Neural progenitor cell (in vitro differentiated cells): ENCODE data around the gene S100A3. TPM values are rescaled to one million over a fixed set of nuclear protein-coding genes. Genes with fewer than 3 reads are reported as not detected.
"Not testable (repeated sequence)": the region's sequence is repeated elsewhere in the genome, so short reads cannot be mapped to it uniquely, and the experiment has no call there.

ENCODE experiments used
- DNase-seq: peaks from one replicate; pipeline ENCODE4 v3.0.0-alpha.2; 2016; ENCODE audit warnings: low spot score
- H2AFZ ChIP-seq: fragments of 200-600 bp; sonication (generic); replicated peaks from 2 replicates; pipeline ENCODE4 v1.6.1; 2016; ENCODE audit warnings: antibody characterized with exemption
- H3F3A ChIP-seq: fragments of 200-600 bp; sonication (generic); 2 replicates; pipeline ENCODE4 v1.6.1; 2016; ENCODE audit warnings: antibody characterized with exemption, low read depth
- H3K27ac ChIP-seq: fragments of 200-600 bp; sonication (generic); 2 replicates; pipeline ENCODE4 v1.5.1; 2016; ENCODE audit warnings: mild to moderate bottlenecking
- H3K27me3 ChIP-seq: fragments of 200-600 bp; sonication (generic); 2 replicates; pipeline ENCODE4 v1.6.1; 2016; ENCODE audit warnings: mild to moderate bottlenecking, moderate library complexity
- H3K36me3 ChIP-seq: fragments of 200-600 bp; sonication (generic); 2 replicates; pipeline ENCODE4 v1.5.1; 2016
- H3K4me1 ChIP-seq: fragments of 200-600 bp; sonication (generic); 2 replicates; pipeline ENCODE4 v1.6.1; 2016; ENCODE audit warnings: mixed run types
- H3K4me2 ChIP-seq: fragments of 200-600 bp; sonication (generic); 2 replicates; pipeline ENCODE4 v1.6.1; 2016
- H3K4me3 ChIP-seq: fragments of 200-600 bp; sonication (generic); 2 replicates; pipeline ENCODE4 v1.5.1; 2016
- H3K79me2 ChIP-seq: fragments of 200-600 bp; sonication (generic); 2 replicates; pipeline ENCODE4 v1.6.1; 2016; ENCODE audit warnings: low read depth
- H3K9ac ChIP-seq: fragments of 200-600 bp; sonication (generic); 2 replicates; pipeline ENCODE4 v1.6.1; 2016
- H3K9me3 ChIP-seq: fragments of 200-600 bp; sonication (generic); 2 replicates; pipeline ENCODE4 v1.5.1; 2016; ENCODE audit warnings: low read depth
- H4K20me1 ChIP-seq: fragments of 200-600 bp; sonication (generic); 2 replicates; pipeline ENCODE4 v1.6.1; 2016; ENCODE audit warnings: low read depth
- H3K27ac Mint-ChIP-seq: 3 replicates; pipeline ENCODE4 v1.8.0; 2021; ENCODE audit warnings: mixed read lengths
- H3K27me3 Mint-ChIP-seq: 2 replicates; pipeline ENCODE4 v1.8.0; 2022; ENCODE audit warnings: low read depth, mild to moderate bottlenecking, inconsistent platforms, moderate library complexity, mixed read lengths; ENCODE audit not compliant: insufficient read depth
- H3K36me3 Mint-ChIP-seq: 3 replicates; pipeline ENCODE4 v1.8.0; 2021; ENCODE audit warnings: mixed read lengths
- H3K4me1 Mint-ChIP-seq: 3 replicates; pipeline ENCODE4 v1.8.0; 2021; ENCODE audit warnings: mixed read lengths
- H3K4me3 Mint-ChIP-seq: 3 replicates; pipeline ENCODE4 v1.8.0; 2021; ENCODE audit warnings: mild to moderate bottlenecking, moderate library complexity, mixed read lengths
- H3K9me3 Mint-ChIP-seq: 3 replicates; pipeline ENCODE4 v1.8.0; 2020; ENCODE audit warnings: mixed read lengths
- CTCF ChIP-seq: fragments of 200-600 bp; sonication (generic); IDR thresholded peaks from 2 replicates; pipeline ENCODE4 v1.5.1; 2017; ENCODE audit warnings: antibody characterized with exemption, mild to moderate bottlenecking
- EZH2 ChIP-seq: fragments of 200-600 bp; sonication (generic); IDR thresholded peaks from 2 replicates; pipeline ENCODE4 v1.6.1; 2017; ENCODE audit warnings: antibody characterized with exemption, mild to moderate bottlenecking, moderate library complexity
- EZH2phosphoT487 ChIP-seq: fragments of 200-600 bp; sonication (generic); IDR thresholded peaks from 2 replicates; pipeline ENCODE4 v1.6.1; 2017; ENCODE audit warnings: antibody characterized with exemption
- total RNA-seq: library from RNA; depleted of rRNA; stranded (reverse); fragments of >200 nt; gene quantifications from 2 replicates; pipeline ENCODE4 v1.2.3, GENCODE V29; 2015; ENCODE audit warnings: low replicate concordance

S100A3 gene
- total RNA-seq, 1 donor from 2014 or later, result not detected

DNA sequence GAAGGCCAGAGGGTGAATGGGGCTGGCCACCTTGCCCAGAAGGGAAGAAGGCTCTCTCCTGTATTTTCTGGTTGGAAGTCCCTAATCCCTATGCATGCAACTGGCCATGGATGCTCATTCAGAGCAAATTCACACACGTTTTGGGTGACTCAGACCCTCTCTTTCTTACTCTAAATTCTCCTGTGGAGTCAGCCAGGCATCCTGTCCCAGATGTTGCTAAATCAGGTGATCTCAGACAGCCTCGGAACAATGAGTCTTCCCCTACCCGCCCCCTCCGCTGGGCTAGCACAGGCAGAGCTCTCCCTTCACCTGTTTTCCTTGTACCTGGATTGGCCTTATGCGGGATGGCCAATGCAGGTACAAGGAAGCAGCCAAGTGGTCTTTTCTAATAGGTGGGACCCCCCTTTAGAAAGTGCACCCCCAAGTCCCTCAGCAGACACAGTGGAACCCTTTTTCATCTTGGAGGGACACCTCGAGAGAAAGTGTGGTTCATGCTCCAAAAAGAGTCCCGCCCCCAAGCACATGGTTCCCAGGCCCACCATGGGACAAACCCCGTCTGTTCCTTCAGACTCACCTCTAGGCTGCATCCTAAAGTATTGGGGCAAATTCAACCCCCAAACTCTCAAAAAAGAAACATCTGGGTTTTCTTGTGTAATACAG lies 21.9 kb downstream of the S100A3 start:
- no peak overlapping the region for H3K27ac Mint-ChIP-seq
- peak overlapping the region; percentile 26 for H2AFZ ChIP-seq

DNA sequence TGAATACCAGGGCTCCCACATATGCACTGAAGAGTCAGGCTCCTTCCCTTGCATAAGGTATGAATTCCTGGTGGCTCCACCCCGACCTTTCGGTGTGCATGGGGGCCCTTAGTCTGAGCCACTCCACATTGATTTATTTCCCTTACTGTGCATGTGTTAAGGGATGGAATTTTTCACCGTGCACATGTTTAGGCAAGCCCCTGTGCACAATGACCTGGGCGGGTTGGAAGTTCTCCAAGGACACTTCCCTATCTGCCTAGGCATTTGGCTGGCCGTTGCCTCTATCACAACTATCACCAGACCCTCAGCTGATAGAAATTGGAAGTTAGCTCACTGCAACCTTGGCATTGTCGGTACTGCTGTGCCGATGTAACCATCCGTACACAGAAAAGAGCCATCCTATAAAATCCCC lies 22.9 kb downstream of the S100A3 start:
- Mint-ChIP-seq H3K9me3 (no peaks in the 10 kb centered on the region), H3K36me3 (no peaks in the 10 kb centered on the region), H3K27ac (no peak overlapping the region), H3K27me3 (peaks cover 2% of the 10 kb centered on the region), H3K4me3 (no peak overlapping the region), H3K4me1 (peaks cover 2% of the 10 kb centered on the region)
- H3K4me3 ChIP-seq, result no peak overlapping the region
- no peaks in the 10 kb centered on the region for H3F3A ChIP-seq
- no peak overlapping the region for H2AFZ ChIP-seq
- no peak overlapping the region for H3K9ac ChIP-seq
- peaks cover 9% of the 10 kb centered on the region for H3K4me1 ChIP-seq
- H3K9me3 ChIP-seq, result no peaks in the 10 kb centered on the region
- H3K27me3 ChIP-seq, result no peaks in the 10 kb centered on the region
- DNase-seq, result no peak
- H3K4me2 ChIP-seq, result no peak overlapping the region
- no peaks in the 10 kb centered on the region for H3K79me2 ChIP-seq
- H3K27ac ChIP-seq, result no peak overlapping the region
- H3K36me3 ChIP-seq, result no peaks in the 10 kb centered on the region
- TF ChIP-seq EZH2 (no peak), EZH2phosphoT487 (no peak), CTCF (no peak)
- H4K20me1 ChIP-seq, result no peaks in the 10 kb centered on the region

More for the DNA sequence above, 21.9 kb downstream of the S100A3 start:
- H3K9me3 ChIP-seq, result no peaks in the 10 kb centered on the region
- H3K4me1 ChIP-seq, result peaks cover 9% of the 10 kb centered on the region
- Mint-ChIP-seq H3K36me3 (no peaks in the 10 kb centered on the region), H3K27me3 (peaks cover 2% of the 10 kb centered on the region), H3K4me3 (no peak overlapping the region), H3K9me3 (no peaks in the 10 kb centered on the region), H3K4me1 (peaks cover 3% of the 10 kb centered on the region)
- TF ChIP-seq EZH2phosphoT487, result no peak
- TF ChIP-seq CTCF, result no peak
- TF ChIP-seq EZH2, result no peak
- no peaks in the 10 kb centered on the region for H4K20me1 ChIP-seq
- no peaks in the 10 kb centered on the region for H3K36me3 ChIP-seq
- H3K27ac ChIP-seq, result no peak overlapping the region
- no peaks in the 10 kb centered on the region for H3K27me3 ChIP-seq
- H3K4me3 ChIP-seq, result no peak overlapping the region
- no peaks in the 10 kb centered on the region for H3K79me2 ChIP-seq
- no peak overlapping the region for H3K4me2 ChIP-seq
- no peak for DNase-seq
- H3F3A ChIP-seq, result peaks cover 2% of the 10 kb centered on the region
- no peak overlapping the region for H3K9ac ChIP-seq

DNA sequence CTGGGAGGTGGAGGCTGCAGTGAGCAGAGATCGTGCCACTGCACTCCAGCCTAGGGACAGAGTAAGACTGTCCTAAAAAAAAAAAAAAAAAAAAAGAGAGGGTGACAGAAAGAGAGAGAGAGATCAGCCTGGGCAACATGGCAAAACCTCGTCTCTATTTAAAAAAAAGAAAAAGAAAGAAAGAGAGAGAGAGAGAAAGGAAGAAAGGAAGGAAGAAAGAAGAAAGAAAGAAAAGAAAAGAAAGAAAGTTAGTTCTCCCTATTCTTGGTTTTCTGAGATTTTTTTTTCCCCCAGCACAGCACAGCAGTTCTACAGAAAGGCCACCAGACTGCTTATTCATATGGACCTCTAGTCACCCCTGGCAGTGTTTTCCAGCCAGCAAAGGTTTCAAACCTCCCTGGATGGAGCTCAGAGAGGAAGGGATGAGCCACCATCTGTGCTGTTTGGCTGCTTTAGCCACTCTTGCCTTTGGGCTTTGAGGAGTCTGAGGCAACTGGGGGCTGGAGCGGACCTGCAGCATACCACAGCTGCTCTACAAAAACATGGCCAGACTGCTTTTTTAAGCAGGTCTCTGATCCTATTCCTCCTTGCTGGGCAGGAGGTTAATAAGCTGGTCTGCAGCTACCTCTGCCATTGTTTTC lies 23.9 kb downstream of the S100A3 start:
- DNase-seq, result no peak
- Histone ChIP-seq H3K27ac (no peak overlapping the region), H4K20me1 (no peaks in the 10 kb centered on the region), H3F3A (no peaks in the 10 kb centered on the region), H3K79me2 (no peaks in the 10 kb centered on the region), H3K36me3 (no peaks in the 10 kb centered on the region), H3K4me3 (no peak overlapping the region), H3K27me3 (no peaks in the 10 kb centered on the region), H3K9me3 (no peaks in the 10 kb centered on the region), H3K4me1 (peaks cover 9% of the 10 kb centered on the region), H2AFZ (peak overlapping the region; percentile 93), H3K9ac (no peak overlapping the region), H3K4me2 (no peak overlapping the region)
- Mint-ChIP-seq H3K4me3 (no peak overlapping the region), H3K27ac (peak overlapping the region; percentile 40), H3K9me3 (no peaks in the 10 kb centered on the region), H3K4me1 (peaks cover 2% of the 10 kb centered on the region), H3K36me3 (no peaks in the 10 kb centered on the region), H3K27me3 (peaks cover 2% of the 10 kb centered on the region)
- TF ChIP-seq EZH2 (no peak), CTCF (no peak), EZH2phosphoT487 (no peak)

- not testable (repeated sequence) for H3K4me3 Mint-ChIP-seq, H3K79me2 ChIP-seq, H3K27me3 Mint-ChIP-seq, H3K4me2 ChIP-seq, H4K20me1 ChIP-seq, DNase-seq, H3K4me1 Mint-ChIP-seq, H3K4me3 ChIP-seq, H3K9me3 ChIP-seq, H2AFZ ChIP-seq, H3K9me3 Mint-ChIP-seq, H3K4me1 ChIP-seq, H3K9ac ChIP-seq, H3K36me3 ChIP-seq, H3K27ac ChIP-seq, H3K27ac Mint-ChIP-seq, H3K27me3 ChIP-seq, H3K36me3 Mint-ChIP-seq, H3F3A ChIP-seq
Measured at GRCh38 chr1:153522353-153523048, 26.6 kb downstream of the S100A3 start.

DNA sequence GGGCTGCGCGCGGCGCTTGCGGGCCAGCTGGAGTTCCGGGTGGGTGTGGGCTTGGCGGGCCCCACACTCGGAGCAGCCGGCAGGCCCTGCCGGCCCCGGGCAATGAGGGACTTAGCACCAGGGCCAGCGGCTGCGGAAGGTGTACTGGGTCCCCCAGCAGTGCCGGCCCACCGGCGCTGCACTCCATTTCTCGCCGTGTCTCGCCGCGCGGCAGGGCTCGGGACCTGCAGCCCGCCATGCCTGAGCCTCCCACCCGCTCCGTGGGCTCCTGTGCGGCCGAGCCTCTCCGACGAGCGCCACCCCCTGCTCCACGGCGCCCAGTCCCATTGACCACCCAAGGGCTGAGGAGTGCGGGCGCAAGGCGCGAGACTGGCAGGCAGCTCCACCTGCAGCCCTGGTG lies 27.2 kb downstream of the S100A3 start:
- not testable (repeated sequence) for H3K79me2 ChIP-seq, H3K4me2 ChIP-seq, H3K4me3 ChIP-seq, H3K27ac ChIP-seq, H3K36me3 ChIP-seq, H3K4me3 Mint-ChIP-seq, H3K27me3 ChIP-seq, H3K36me3 Mint-ChIP-seq, DNase-seq, H3K9me3 Mint-ChIP-seq, H4K20me1 ChIP-seq, H3K4me1 Mint-ChIP-seq, H2AFZ ChIP-seq, H3K9me3 ChIP-seq, H3K27ac Mint-ChIP-seq, H3K4me1 ChIP-seq, H3K9ac ChIP-seq, H3F3A ChIP-seq, H3K27me3 Mint-ChIP-seq
